ENCODE data around the gene DESI1.

DNA sequence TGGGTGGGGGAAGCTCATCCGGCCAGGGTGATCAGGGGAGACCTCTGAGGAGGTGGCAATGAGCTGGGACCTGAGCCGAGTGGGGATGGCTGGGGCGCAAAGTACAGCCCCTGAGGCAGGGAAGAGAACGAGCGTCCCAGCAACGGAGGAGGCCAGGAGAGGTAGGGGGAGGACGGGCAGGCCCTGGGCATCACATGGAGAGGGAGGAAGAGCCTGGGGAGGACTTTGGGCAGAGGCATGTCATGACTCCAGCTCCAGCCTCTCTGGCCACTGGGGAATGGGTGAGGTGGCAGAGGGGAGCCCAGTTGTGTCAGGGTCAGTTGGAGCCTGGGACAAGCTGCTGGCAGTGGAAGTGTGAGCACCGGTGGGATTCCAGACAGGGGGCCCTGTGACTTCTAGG lies 42.7 kb downstream of the DESI1 start:
- TF ChIP-seq CTCF (IDR thresholded peaks at IDR 0.05) (no peak), POLR2A (IDR thresholded peaks at IDR 0.05) (no peak)
